Neural cell (in vitro differentiated cells): ENCODE measurements around the gene SEC14L1. TPM values are rescaled to one million over a fixed set of nuclear protein-coding genes. Genes with fewer than 3 reads are reported as not detected.

Experiments used
- H2AFZ ChIP-seq: fragments of 200-600, 300-800 bp; sonication (generic), shearing (Covaris generic); 2 replicates; pipeline ENCODE4 v1.6.0; 2014; ENCODE audit warnings: low read depth, mild to moderate bottlenecking, antibody characterized with exemption, low read length, moderate library complexity
- H3F3A ChIP-seq: fragments of 200-600 bp; shearing (Covaris generic); 2 replicates; pipeline ENCODE4 v1.6.1; 2016; ENCODE audit warnings: mild to moderate bottlenecking, moderate library complexity, mixed read lengths, antibody characterized with exemption, low read length; ENCODE audit not compliant: insufficient read depth, poor library complexity, severe bottlenecking
- H3K27ac ChIP-seq: fragments of 200-600, 300-800 bp; sonication (generic), shearing (Covaris generic); 2 replicates; pipeline ENCODE4 v1.5.1; 2014; ENCODE audit warnings: mild to moderate bottlenecking, low read length, moderate library complexity
- H3K27me3 ChIP-seq: fragments of 300-800, 200-600 bp; sonication (generic), shearing (Covaris generic); 2 replicates; pipeline ENCODE4 v1.6.0; 2014; ENCODE audit warnings: mild to moderate bottlenecking, low read depth, low read length, moderate library complexity; ENCODE audit not compliant: insufficient read depth
- H3K36me3 ChIP-seq: fragments of 300-800, 200-600 bp; sonication (generic), shearing (Covaris generic); 2 replicates; pipeline ENCODE4 v1.5.1; 2014; ENCODE audit warnings: mild to moderate bottlenecking, antibody characterized with exemption, low read length, moderate library complexity; ENCODE audit not compliant: insufficient read depth
- H3K4me2 ChIP-seq: fragments of 300-800, 200-600 bp; sonication (generic), shearing (Covaris generic); 2 replicates; pipeline ENCODE4 v1.6.0; 2014; ENCODE audit warnings: mild to moderate bottlenecking, low read length
- H3K4me3 ChIP-seq: fragments of 300-800, 200-600 bp; sonication (generic), shearing (Covaris generic); 2 replicates; pipeline ENCODE4 v1.5.1; 2014; ENCODE audit warnings: mild to moderate bottlenecking, low read length, moderate library complexity
- H3K79me2 ChIP-seq: fragments of 200-600 bp; shearing (Covaris generic); replicated peaks from 2 replicates; pipeline ENCODE4 v1.6.0; 2014; ENCODE audit warnings: mild to moderate bottlenecking, low read length, moderate library complexity; ENCODE audit not compliant: insufficient read depth
- H3K9ac ChIP-seq: fragments of 300-800, 200-600 bp; sonication (generic), shearing (Covaris generic); 2 replicates; pipeline ENCODE4 v1.6.1; 2016; ENCODE audit warnings: mild to moderate bottlenecking, low read length, mixed read lengths
- H3K9me2 ChIP-seq: fragments of 200-600 bp; shearing (Covaris generic); 2 replicates; pipeline ENCODE4 v1.6.1; 2016; ENCODE audit warnings: mild to moderate bottlenecking, low read length, mixed read lengths; ENCODE audit not compliant: insufficient read depth
- H3K9me3 ChIP-seq: fragments of 200-600, 300-800 bp; sonication (generic), shearing (Covaris generic); 2 replicates; pipeline ENCODE4 v1.6.1; 2016; ENCODE audit warnings: mild to moderate bottlenecking, mixed run types, low read length, moderate library complexity, mixed read lengths
- H4K20me1 ChIP-seq: fragments of 200-600 bp; shearing (Covaris generic); 2 replicates; pipeline ENCODE4 v1.6.1; 2016; ENCODE audit warnings: mild to moderate bottlenecking, mixed run types; ENCODE audit not compliant: insufficient read depth
- EP300 ChIP-seq: fragments of 450-650 bp; conservative IDR thresholded peaks from 2 replicates; pipeline ENCODE4 v1.6.1; 2014; ENCODE audit warnings: antibody characterized with exemption, mild to moderate bottlenecking, moderate library complexity; ENCODE audit not compliant: poor library complexity, severe bottlenecking
- EZH2 ChIP-seq: fragments of 200-600, 300-800 bp; shearing (Covaris generic), sonication (generic); IDR thresholded peaks from 2 replicates; pipeline ENCODE4 v1.6.1; 2014; ENCODE audit warnings: antibody characterized with exemption, low read length, borderline replicate concordance, mild to moderate bottlenecking; ENCODE audit not compliant: insufficient read depth, poor library complexity, severe bottlenecking
- MXI1 ChIP-seq: fragments of 450-650 bp; conservative IDR thresholded peaks from 2 replicates; pipeline ENCODE4 v1.6.1; 2014; ENCODE audit warnings: antibody characterized with exemption, mild to moderate bottlenecking; ENCODE audit not compliant: poor library complexity, severe bottlenecking
- POLR2AphosphoS5 ChIP-seq: IDR thresholded peaks from 2 replicates; pipeline ENCODE4 v1.6.1; 2012
- RAD21 ChIP-seq: fragments of 450-650 bp; conservative IDR thresholded peaks from 2 replicates; pipeline ENCODE4 v1.6.1; 2014; ENCODE audit warnings: antibody characterized with exemption, mild to moderate bottlenecking, moderate library complexity
- REST ChIP-seq: IDR thresholded peaks from 2 replicates; pipeline ENCODE4 v1.6.1; 2012; ENCODE audit warnings: borderline replicate concordance
- SMC3 ChIP-seq: fragments of 450-650 bp; conservative IDR thresholded peaks from 2 replicates; pipeline ENCODE4 v1.6.1; 2014; ENCODE audit warnings: antibody characterized with exemption, mild to moderate bottlenecking, moderate library complexity; ENCODE audit not compliant: poor library complexity
- TAF1 ChIP-seq: IDR thresholded peaks from 2 replicates; pipeline ENCODE4 v1.6.1; 2012; ENCODE audit warnings: low read depth
- polyA minus RNA-seq: library from RNA; depleted of rRNA, polyadenylated mRNA; stranded (reverse); fragments of >200 nt; gene quantifications from 2 replicates; pipeline ENCODE4 v1.2.3, GENCODE V29; 2014
- polyA plus RNA-seq: library from polyadenylated mRNA; depleted of rRNA; stranded (reverse); fragments of >200 nt; gene quantifications from 2 replicates; pipeline ENCODE4 v1.2.3, GENCODE V29; 2014
- TF ChIP-seq, protein P1 (sequence below): fragments of 450-650 bp; IDR thresholded peaks from 2 replicates; pipeline ENCODE4 v1.5.1; 2014; ENCODE audit warnings: antibody characterized with exemption, mild to moderate bottlenecking, moderate library complexity; ENCODE audit not compliant: poor library complexity, severe bottlenecking

SEC14L1 gene
- polyA plus RNA-seq (40.4 and 49.7 TPM in 2 replicates), polyA minus RNA-seq (112 TPM in 2 replicates)

DNA sequence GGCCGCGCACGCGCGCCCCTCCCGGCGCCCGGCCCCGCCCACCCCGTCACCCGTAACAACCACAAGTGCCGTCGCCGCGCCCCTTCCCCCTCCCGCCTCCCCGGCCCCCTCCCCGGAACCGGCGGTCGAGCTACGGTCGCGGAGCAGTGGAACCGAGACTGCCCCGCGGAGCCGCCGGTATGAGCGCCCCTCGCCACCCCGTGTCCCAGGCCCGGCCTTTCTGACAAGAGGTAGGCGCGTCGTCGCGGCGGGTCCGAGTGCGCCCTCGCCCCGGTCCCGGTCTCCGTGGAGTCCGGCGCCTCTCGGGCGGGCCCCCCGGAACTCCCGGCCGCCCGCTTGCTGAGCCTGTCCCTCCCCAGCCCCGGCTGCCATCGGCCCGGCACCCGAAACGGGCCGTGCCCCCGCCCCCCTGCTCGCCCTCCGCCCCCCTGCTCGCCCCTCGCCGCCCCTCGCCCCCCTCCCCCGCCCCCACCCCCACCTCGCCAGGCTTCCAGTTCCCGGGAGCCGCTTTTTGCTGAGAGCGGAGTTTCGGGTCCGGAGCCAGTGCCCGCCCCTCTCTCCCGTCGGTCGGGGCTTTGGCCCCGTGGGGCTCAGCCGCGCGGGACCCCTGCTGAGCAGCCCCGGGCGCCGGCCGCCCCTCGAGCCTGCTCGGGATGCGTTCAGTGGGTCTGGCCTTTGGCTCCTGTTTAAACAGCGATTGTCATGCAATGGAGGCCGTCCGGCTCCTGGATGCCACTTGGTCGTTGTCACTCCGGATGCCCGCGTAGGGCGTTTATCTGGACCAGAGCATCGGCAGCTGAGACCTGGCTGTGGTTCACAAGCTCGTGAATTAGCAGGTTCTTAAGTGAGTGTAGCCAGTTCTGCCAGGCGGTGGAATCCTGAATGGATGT is at the start of gene SEC14L1:
Gene SEC14L1 (plus strand): TSS at position 92 of the 890 bp plus-strand sequence. CDS start 2,628 bp downstream, outside the sequence.
- H3K9me3 ChIP-seq = no peaks in the 10 kb centered on the region
- H3K79me2 ChIP-seq = peaks cover 41% of the 10 kb centered on the region
- no peaks in the 10 kb centered on the region for H3F3A ChIP-seq
- H4K20me1 ChIP-seq = no peaks in the 10 kb centered on the region
- peak within 1 kb of the TSS; percentile 80 for H3K27ac ChIP-seq
- no peaks in the 10 kb centered on the region for H3K36me3 ChIP-seq
- H3K4me2 ChIP-seq = peak within 1 kb of the TSS; percentile 67
- no peaks in the 10 kb centered on the region for H3K9me2 ChIP-seq
- peak within 1 kb of the TSS; percentile 76 for H2AFZ ChIP-seq
- H3K27me3 ChIP-seq = no peaks in the 10 kb centered on the region
- H3K9ac ChIP-seq = peak within 1 kb of the TSS; percentile 88
- peak within 1 kb of the TSS; percentile 99 for H3K4me3 ChIP-seq
- TF ChIP-seq RAD21 = peak; percentile 52
- peak; percentile 40 for TF ChIP-seq SMC3
- peak; percentile 18 for TF ChIP-seq POLR2AphosphoS5
- TF ChIP-seq TAF1 = no peak
- TF ChIP-seq, protein P1, sequence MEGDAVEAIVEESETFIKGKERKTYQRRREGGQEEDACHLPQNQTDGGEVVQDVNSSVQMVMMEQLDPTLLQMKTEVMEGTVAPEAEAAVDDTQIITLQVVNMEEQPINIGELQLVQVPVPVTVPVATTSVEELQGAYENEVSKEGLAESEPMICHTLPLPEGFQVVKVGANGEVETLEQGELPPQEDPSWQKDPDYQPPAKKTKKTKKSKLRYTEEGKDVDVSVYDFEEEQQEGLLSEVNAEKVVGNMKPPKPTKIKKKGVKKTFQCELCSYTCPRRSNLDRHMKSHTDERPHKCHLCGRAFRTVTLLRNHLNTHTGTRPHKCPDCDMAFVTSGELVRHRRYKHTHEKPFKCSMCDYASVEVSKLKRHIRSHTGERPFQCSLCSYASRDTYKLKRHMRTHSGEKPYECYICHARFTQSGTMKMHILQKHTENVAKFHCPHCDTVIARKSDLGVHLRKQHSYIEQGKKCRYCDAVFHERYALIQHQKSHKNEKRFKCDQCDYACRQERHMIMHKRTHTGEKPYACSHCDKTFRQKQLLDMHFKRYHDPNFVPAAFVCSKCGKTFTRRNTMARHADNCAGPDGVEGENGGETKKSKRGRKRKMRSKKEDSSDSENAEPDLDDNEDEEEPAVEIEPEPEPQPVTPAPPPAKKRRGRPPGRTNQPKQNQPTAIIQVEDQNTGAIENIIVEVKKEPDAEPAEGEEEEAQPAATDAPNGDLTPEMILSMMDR = no peak
- TF ChIP-seq EP300 = no peak
- TF ChIP-seq REST = no peak
- no peak for TF ChIP-seq MXI1

GRCh38 chr17:77092025-77092424 is 48.7 kb upstream of the SEC14L1 start:
- Histone ChIP-seq H3K36me3 (no peaks in the 10 kb centered on the region), H3F3A (no peaks in the 10 kb centered on the region), H3K9me3 (no peaks in the 10 kb centered on the region), H3K4me3 (no peak overlapping the region), H3K27ac (no peak overlapping the region), H3K79me2 (no peaks in the 10 kb centered on the region), H3K9ac (no peak overlapping the region), H3K4me2 (no peak overlapping the region), H4K20me1 (no peaks in the 10 kb centered on the region), H3K27me3 (no peaks in the 10 kb centered on the region), H2AFZ (no peak overlapping the region), H3K9me2 (no peaks in the 10 kb centered on the region)
- TF ChIP-seq POLR2AphosphoS5 = no peak
- TF ChIP-seq RAD21 = no peak
- TF ChIP-seq TAF1 = no peak
- no peak for TF ChIP-seq MXI1
- no peak for TF ChIP-seq SMC3
- TF ChIP-seq EZH2 = no peak
- no peak for TF ChIP-seq REST
- TF ChIP-seq, protein P1 = no peak
- TF ChIP-seq EP300 = no peak
